ENCODE measurements around the gene CD28. TPM values are rescaled to one million over a fixed set of nuclear protein-coding genes. Genes with fewer than 3 reads are reported as not detected.
A peak's percentile ranks its signal among the peaks of the same experiment; 100 is the strongest.

CD28 gene
- total RNA-seq, 6 experiments from 2014 or later: 0.16 to 1.6 (median 0.46) TPM

GRCh38 chr2:203732092-203732952 is 25.9 kb downstream of the CD28 start:
- no peaks in the 10 kb centered on the region for H3K27me3 ChIP-seq
- ATAC-seq (peak in 1 of 4 donors; percentile 23), DNase-seq (no peak)
- no peaks in the 10 kb centered on the region for H3K36me3 ChIP-seq
- no peak overlapping the region for H3K27ac ChIP-seq
- no peak overlapping the region for H3K4me3 ChIP-seq
- TF ChIP-seq POLR2A (IDR thresholded peaks at IDR 0.05) (no peak), CTCF (IDR thresholded peaks at IDR 0.05) (no peak)
- WGBS (ENCODE audit: insufficient coverage, low coverage, low lambda C conversion rate, missing lambda C conversion rate): 72% methylated on average over 6 of the region's 6 CpGs
- intact Hi-C loops (cut with DNase I): no loop called here
- no peaks in the 10 kb centered on the region for H3K4me1 ChIP-seq
- H3K9me3 ChIP-seq: no peaks in the 10 kb centered on the region

DNA sequence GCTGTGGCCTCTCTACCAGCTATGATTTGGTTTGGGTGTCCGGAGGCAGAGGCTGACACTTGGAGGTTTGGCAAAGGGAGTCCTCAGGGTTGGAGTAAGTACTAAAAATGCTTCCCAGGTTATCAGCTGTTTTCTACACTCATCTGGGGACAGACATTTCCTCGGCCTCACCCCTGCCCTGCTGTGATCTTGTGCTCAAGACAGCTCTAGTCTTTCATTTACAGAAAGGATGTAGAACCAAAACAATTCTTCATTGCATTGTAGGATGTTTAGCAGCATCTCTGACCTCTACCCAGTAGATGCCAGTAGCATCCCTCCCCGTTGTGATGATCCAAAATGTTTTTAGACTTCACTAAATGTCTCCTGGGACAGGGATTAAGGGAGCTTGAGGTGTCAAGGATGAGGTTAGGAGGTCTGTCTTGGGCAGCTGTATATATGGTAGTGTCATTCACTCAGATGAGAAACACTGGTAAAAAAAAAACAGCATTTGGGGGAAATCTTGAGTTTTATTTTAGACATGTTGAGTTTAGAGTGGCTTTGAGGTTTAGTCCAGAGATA is 26.6 kb downstream of the CD28 start:
- Histone ChIP-seq H3K4me3 (no peak overlapping the region), H3K36me3 (no peaks in the 10 kb centered on the region), H3K4me1 (no peaks in the 10 kb centered on the region), H3K9me3 (no peaks in the 10 kb centered on the region), H3K27ac (no peak overlapping the region), H3K27me3 (no peaks in the 10 kb centered on the region)
- WGBS (ENCODE audit: insufficient coverage, low coverage, low lambda C conversion rate, missing lambda C conversion rate): 59% methylated on average over 3 of the region's 3 CpGs
- intact Hi-C loops (cut with DNase I): no loop called here
- ATAC-seq (peak in 1 of 4 donors; percentile 21), DNase-seq (no peak)
- no peak for TF ChIP-seq POLR2A (IDR thresholded peaks at IDR 0.05)
- no peak for TF ChIP-seq CTCF (IDR thresholded peaks at IDR 0.05)

DNA sequence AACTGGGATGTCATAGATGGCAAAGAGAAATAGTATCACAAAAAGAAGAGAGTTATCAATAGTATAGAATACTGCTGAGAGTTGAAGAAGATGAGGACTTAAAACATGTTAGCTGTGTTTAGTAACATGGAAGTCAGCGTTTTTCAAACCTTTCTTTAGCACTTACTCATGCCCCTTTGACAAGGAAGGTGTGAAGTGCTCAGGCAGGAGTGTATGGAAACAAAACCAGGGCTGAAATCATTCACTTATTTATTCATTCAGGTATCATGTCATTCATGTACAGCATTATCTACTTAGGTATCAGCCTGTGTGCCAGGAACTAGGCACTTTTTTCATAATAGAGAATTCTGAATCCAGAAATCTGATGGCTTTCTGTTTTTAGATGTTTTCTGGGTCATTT is 27.2 kb downstream of the CD28 start:
- DNase-seq (no peak), ATAC-seq (no peak)
- Histone ChIP-seq H3K9me3 (no peaks in the 10 kb centered on the region), H3K36me3 (no peaks in the 10 kb centered on the region), H3K27ac (no peak overlapping the region), H3K27me3 (no peaks in the 10 kb centered on the region), H3K4me3 (no peak overlapping the region), H3K4me1 (no peaks in the 10 kb centered on the region)
- TF ChIP-seq CTCF (IDR thresholded peaks at IDR 0.05) (no peak), POLR2A (IDR thresholded peaks at IDR 0.05) (no peak)
- 83% methylated on average over 1 of the region's 1 CpG for WGBS (ENCODE audit: insufficient coverage, low coverage, low lambda C conversion rate, missing lambda C conversion rate)
- intact Hi-C loops (cut with DNase I): no loop called here

DNA sequence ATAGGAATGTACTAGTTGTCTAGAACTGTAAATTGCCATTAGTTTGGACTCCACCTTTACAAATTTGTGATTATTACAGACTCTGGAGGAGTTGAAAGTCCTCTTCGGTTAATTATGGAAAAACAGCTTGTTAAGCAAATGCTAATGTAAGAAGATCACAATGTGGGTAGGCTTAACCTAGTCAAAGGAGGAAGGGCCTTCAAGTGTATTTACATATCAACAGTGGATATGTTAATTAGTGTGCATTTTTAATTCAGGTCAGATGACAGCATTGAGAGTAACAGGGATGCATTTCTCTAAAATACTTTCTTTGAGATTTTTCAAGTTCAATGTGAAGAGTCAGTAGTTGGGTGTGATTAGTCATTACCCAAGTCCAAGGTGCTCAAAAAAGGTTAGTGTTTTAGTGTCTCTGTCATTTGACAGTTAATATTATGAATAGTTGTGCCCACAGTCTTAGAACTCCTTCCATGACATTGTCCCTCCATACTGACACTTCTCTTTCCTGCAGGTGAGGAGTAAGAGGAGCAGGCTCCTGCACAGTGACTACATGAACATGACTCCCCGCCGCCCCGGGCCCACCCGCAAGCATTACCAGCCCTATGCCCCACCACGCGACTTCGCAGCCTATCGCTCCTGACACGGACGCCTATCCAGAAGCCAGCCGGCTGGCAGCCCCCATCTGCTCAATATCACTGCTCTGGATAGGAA is 28.0 kb downstream of the CD28 start:
- no peaks in the 10 kb centered on the region for H3K4me1 ChIP-seq
- H3K27ac ChIP-seq: no peak overlapping the region
- H3K9me3 ChIP-seq: no peaks in the 10 kb centered on the region
- 89% methylated on average over 7 of the region's 12 CpGs for WGBS (ENCODE audit: insufficient coverage, low coverage, low lambda C conversion rate, missing lambda C conversion rate)
- no peak overlapping the region for H3K4me3 ChIP-seq
- H3K36me3 ChIP-seq: no peaks in the 10 kb centered on the region
- intact Hi-C loops (cut with DNase I): no loop called here
- no peak for DNase-seq
- no peaks in the 10 kb centered on the region for H3K27me3 ChIP-seq
- ATAC-seq: no peak
- no peak for TF ChIP-seq CTCF (IDR thresholded peaks at IDR 0.05)
